Esophagus muscularis mucosa (tissue), 4 donors: Measurements from ENCODE around the gene PYCARD. TPM values are rescaled to one million over a fixed set of nuclear protein-coding genes. Genes with fewer than 3 reads are reported as not detected.
A peak's percentile ranks its signal among the peaks of the same experiment; 100 is the strongest.
"Not testable (repeated sequence)": the region's sequence is repeated elsewhere in the genome, so short reads cannot be mapped to it uniquely, and the experiment has no call there.

Source experiments
- DNase-seq: peaks from one replicate; pipeline ENCODE4 v3.0.0-alpha.2; 2017; ENCODE audit errors: extremely low spot score
- H3K27ac ChIP-seq, 4 donors: fragments of 200-600 bp; sonication (generic); replicated peaks in 1 of 4; 1 replicate in 3 of 4; 2 replicates in 1 of 4; pipeline ENCODE4 v1.5.1; 2016 to 2019; ENCODE audit warnings: mild to moderate bottlenecking in 1 of 4
- H3K27me3 ChIP-seq, 4 donors: fragments of 200-600 bp; sonication (generic); one replicate each; pipeline versions ENCODE4 v1.5.1 to v1.6.0; 2016 to 2019
- H3K36me3 ChIP-seq, 4 donors: fragments of 200-600 bp; sonication (generic); one replicate each; pipeline ENCODE4 v1.5.1; 2016 to 2019
- H3K4me1 ChIP-seq, 4 donors: fragments of 200-600 bp; sonication (generic); one replicate each; pipeline ENCODE4 v1.5.1; 2016 to 2019
- H3K4me3 ChIP-seq, 4 donors: fragments of 200-600 bp; sonication (generic); 1 replicate in 2 of 4; 2 replicates in 2 of 4; pipeline ENCODE4 v1.5.1; 2016 to 2019; ENCODE audit warnings: mild to moderate bottlenecking in 4 of 4, moderate library complexity in 1 of 4
- H3K9me3 ChIP-seq, 4 donors: fragments of 200-600 bp; sonication (generic); 1 replicate in 3 of 4; 2 replicates in 1 of 4; pipeline ENCODE4 v1.5.1; 2016 to 2019
- CTCF ChIP-seq, 3 experiments: fragments of 200-600 bp in 2 of 3; fragments of 450-650 bp in 1 of 3; sonication (generic) in 2 of 3; IDR thresholded peaks; one replicate each; pipeline ENCODE4 v1.5.1; 2017 to 2019; ENCODE audit warnings: antibody characterized with exemption in 3 of 3, mild to moderate bottlenecking in 2 of 3, moderate library complexity in 1 of 3
- EP300 ChIP-seq: sonication (generic); formaldehyde crosslinking; IDR thresholded peaks from one replicate; pipeline ENCODE4 v1.6.1; 2017; ENCODE audit warnings: antibody characterized with exemption
- POLR2A ChIP-seq: fragments of 450-650 bp; IDR thresholded peaks from one replicate; pipeline ENCODE4 v1.6.1; 2017; ENCODE audit warnings: antibody characterized with exemption, moderate library complexity, mild to moderate bottlenecking, low read depth
- POLR2AphosphoS5 ChIP-seq, 2 donors: sonication (generic); formaldehyde crosslinking; IDR thresholded peaks; one replicate each; pipeline ENCODE4 v1.6.1; 2017; ENCODE audit warnings: antibody characterized with exemption in 2 of 2
- WGBS: methylation state at CpG from one replicate; pipeline ENCODE4 v1.1.5; 2018; 5-methylcytosine and 5-hydroxymethylcytosine counted together
- intact Hi-C: fragments of 100-400 bp; cut with DNase I; formaldehyde crosslinking; loops from one replicate; pipeline ENCODE4 v1.15.1; 2023
- total RNA-seq, 4 donors: library from RNA; depleted of rRNA; stranded (reverse); fragments of >200 nt; gene quantifications; one replicate each; pipeline versions ENCODE4 v1.1.0 to v1.2.1, GENCODE V29; 2016

PYCARD gene
- total RNA-seq, 4 donors from 2014 or later: 14.5 to 28.9 (median 22.9) TPM

DNA sequence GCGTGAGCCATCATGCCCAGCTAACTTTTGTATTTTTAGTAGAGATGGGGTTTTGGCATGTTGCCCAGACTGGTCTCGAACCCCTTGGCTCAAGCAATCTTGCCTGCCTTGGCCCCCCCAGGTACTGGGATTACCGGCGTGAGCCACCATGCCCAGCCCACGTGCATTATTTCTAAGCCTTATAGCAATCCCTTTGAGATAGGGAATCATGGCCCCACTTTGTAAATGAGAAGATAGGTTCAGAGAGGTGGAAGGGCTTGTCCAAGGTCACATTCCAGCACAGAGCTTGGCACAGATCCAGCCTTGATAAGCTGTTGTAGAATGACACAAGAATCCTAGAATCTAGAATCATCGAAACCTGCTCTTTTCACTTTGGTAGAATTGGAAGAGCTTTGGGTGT lies 4.2 kb upstream of the PYCARD start:
- WGBS: 64% methylated on average over 5 of the region's 6 CpGs
- Histone ChIP-seq H3K9me3 (no peaks in the 10 kb centered on the region), H3K4me1 (peaks cover 4 to 20% (median 19%) of the 10 kb centered on the region in 4 donors), H3K27ac (no peak overlapping the region), H3K36me3 (no peaks in the 10 kb centered on the region), H3K4me3 (no peak overlapping the region), H3K27me3 (peaks cover 0 to 35% (median 2%) of the 10 kb centered on the region in 4 donors)
- intact Hi-C loops: no loop called here
- TF ChIP-seq POLR2A (no peak), EP300 (no peak), POLR2AphosphoS5 (IDR thresholded peaks at IDR 0.05) (no peak), CTCF (IDR thresholded peaks at IDR 0.05) (no peak)
- no peak for DNase-seq

GRCh38 chr16:31204871-31205666 lies 2.5 kb upstream of the PYCARD start:
- Histone ChIP-seq H3K27ac (no peak overlapping the region), H3K4me1 (peaks cover 13 to 33% (median 30%) of the 10 kb centered on the region in 4 donors), H3K4me3 (no peak overlapping the region), H3K9me3 (no peaks in the 10 kb centered on the region), H3K27me3 (peaks cover 0 to 41% (median 3%) of the 10 kb centered on the region in 4 donors), H3K36me3 (peaks cover 0 to 2% (median 0%) of the 10 kb centered on the region in 4 donors)
- TF ChIP-seq CTCF (IDR thresholded peaks at IDR 0.05) (no peak), POLR2A (no peak)
- intact Hi-C loops: no loop called here
- WGBS: 87% methylated on average over 9 of the region's 9 CpGs
- no peak for DNase-seq

- H3K36me3 ChIP-seq: peaks cover under 1 to 30% (median 20%) of the 10 kb centered on the region in 4 donors
- H3K27ac ChIP-seq: peak overlapping the region; percentile 38 to 73 (median 70)
- intact Hi-C loops: no loop called here
- TF ChIP-seq POLR2A (no peak), EP300 (no peak), POLR2AphosphoS5 (IDR thresholded peaks at IDR 0.05) (peak in 1 of 2 donors; percentile 15), CTCF (IDR thresholded peaks at IDR 0.05) (no peak)
- WGBS: 10% methylated on average over 19 of the region's 35 CpGs
- H3K4me1 ChIP-seq: peaks cover 13 to 33% (median 30%) of the 10 kb centered on the region in 4 donors
- H3K4me3 ChIP-seq: peak overlapping the region; percentile 57 to 85 (median 67)
- no peaks in the 10 kb centered on the region for H3K9me3 ChIP-seq
- peaks cover 0 to 26% (median 3%) of the 10 kb centered on the region in 4 donors for H3K27me3 ChIP-seq
- DNase-seq: no peak
Measured at GRCh38 chr16:31201582-31202413, 762 bp downstream of the PYCARD start.

- peaks cover 13 to 33% (median 30%) of the 10 kb centered on the region in 4 donors for H3K4me1 ChIP-seq
- DNase-seq: no peak
- peak overlapping the region in 3 of 4 donors; percentile 57 to 85 (median 67) for H3K4me3 ChIP-seq
- H3K36me3 ChIP-seq: peaks cover 7 to 38% (median 28%) of the 10 kb centered on the region in 4 donors
- TF ChIP-seq CTCF (IDR thresholded peaks at IDR 0.05): no peak
- TF ChIP-seq POLR2A: no peak
- no peak for TF ChIP-seq EP300
- TF ChIP-seq POLR2AphosphoS5 (IDR thresholded peaks at IDR 0.05): no peak
- H3K27ac ChIP-seq: peak overlapping the region in 2 of 4 donors; percentile 18 to 36
- intact Hi-C loops: no loop called here
- H3K27me3 ChIP-seq: peaks cover 0 to 20% (median 3%) of the 10 kb centered on the region in 4 donors
- no peaks in the 10 kb centered on the region for H3K9me3 ChIP-seq
- WGBS: 59% methylated on average over 8 of the region's 8 CpGs
Measured at GRCh38 chr16:31200821-31201568, 1.6 kb downstream of the PYCARD start.

- peaks cover 0 to 20% (median 3%) of the 10 kb centered on the region in 4 donors for H3K27me3 ChIP-seq
- intact Hi-C loops, DNase-seq, H3K4me3 ChIP-seq, H3K9me3 ChIP-seq, H3K27ac ChIP-seq: not testable (repeated sequence)
- H3K4me1 ChIP-seq: peaks cover 13 to 33% (median 30%) of the 10 kb centered on the region in 4 donors
- 88% methylated on average over 8 of the region's 8 CpGs for WGBS
- peaks cover 13 to 47% (median 37%) of the 10 kb centered on the region in 4 donors for H3K36me3 ChIP-seq
Measured at GRCh38 chr16:31200111-31200510, 2.4 kb downstream of the PYCARD start.
